Measurements from ENCODE around the gene ABCG8.

DNA sequence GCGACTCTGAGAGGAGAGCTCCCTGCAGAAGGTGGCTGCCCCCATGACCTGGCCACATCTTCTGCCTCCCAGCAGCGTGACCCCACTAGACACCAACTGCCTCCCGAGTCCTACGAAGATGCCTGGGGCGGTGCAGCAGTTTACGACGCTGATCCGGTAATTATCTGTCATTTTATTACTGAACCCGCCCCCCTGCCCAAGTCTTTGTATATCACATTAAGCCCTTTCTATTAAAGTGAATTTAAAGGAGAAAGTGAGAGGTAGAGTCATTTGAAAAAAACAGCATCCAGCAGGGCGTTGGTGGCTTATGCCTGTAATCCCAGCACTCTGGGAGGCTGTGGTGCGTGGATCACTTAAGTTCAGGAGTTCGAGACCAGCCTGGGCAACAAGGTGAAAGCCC, 33.4 kb downstream of the ABCG8 start:
- TF ChIP-seq, protein P1, sequence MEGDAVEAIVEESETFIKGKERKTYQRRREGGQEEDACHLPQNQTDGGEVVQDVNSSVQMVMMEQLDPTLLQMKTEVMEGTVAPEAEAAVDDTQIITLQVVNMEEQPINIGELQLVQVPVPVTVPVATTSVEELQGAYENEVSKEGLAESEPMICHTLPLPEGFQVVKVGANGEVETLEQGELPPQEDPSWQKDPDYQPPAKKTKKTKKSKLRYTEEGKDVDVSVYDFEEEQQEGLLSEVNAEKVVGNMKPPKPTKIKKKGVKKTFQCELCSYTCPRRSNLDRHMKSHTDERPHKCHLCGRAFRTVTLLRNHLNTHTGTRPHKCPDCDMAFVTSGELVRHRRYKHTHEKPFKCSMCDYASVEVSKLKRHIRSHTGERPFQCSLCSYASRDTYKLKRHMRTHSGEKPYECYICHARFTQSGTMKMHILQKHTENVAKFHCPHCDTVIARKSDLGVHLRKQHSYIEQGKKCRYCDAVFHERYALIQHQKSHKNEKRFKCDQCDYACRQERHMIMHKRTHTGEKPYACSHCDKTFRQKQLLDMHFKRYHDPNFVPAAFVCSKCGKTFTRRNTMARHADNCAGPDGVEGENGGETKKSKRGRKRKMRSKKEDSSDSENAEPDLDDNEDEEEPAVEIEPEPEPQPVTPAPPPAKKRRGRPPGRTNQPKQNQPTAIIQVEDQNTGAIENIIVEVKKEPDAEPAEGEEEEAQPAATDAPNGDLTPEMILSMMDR (IDR thresholded peaks at IDR 0.05; ENCODE audit: low read depth, low read length): no peak
- TF ChIP-seq POLR2A (IDR thresholded peaks at IDR 0.05; ENCODE audit: extremely low read depth, insufficient read length): no peak

Measured in NB4 (cell line).